GM19023 (cell line): ENCODE data around the gene PHLDA1.
A peak's percentile ranks its signal among the peaks of the same experiment; 100 is the strongest.
"Not testable (repeated sequence)": the region's sequence is repeated elsewhere in the genome, so short reads cannot be mapped to it uniquely, and the experiment has no call there.

Source experiments
- ATAC-seq: cut with Tn5 transposase; IDR thresholded peaks from one replicate; pipeline ENCODE4 v1.9.1; 2021; ENCODE audit warnings: mild to moderate bottlenecking, moderate library complexity; ENCODE audit not compliant: unreplicated experiment

PHLDA1 gene

DNA sequence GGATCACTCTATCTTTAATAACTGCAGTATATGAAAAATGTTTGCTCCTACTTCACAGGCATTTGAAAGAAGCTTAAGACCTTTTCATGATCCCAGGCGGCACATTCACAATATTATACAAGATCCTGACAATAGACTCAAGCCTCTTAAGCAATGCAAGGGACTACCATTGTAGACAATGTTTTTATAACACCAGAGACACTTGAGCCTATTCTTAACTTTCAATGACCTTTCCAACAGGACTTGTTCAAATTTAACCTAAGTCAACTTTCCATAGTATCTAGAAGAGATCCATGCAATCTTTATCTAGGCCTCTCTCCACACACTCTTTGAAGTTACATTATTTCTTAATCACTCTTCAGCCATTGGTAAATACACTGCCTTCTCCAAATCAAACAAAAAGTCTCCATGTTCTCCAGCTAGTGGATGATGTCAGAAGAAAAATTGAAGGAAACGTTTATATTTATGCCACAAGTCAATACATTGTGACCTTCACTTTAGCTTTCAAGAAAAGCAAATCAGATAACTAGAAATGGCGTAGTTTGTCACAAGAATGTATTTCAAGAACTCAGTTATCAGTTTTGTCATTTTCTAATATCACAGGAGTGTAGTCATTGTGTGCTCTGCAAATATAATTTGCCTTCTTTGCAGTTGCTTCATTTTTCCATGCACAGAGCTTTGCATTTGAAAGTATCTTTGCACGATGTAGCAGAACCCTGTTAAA is 41.2 kb downstream of the PHLDA1 start:
- no peak for ATAC-seq

DNA sequence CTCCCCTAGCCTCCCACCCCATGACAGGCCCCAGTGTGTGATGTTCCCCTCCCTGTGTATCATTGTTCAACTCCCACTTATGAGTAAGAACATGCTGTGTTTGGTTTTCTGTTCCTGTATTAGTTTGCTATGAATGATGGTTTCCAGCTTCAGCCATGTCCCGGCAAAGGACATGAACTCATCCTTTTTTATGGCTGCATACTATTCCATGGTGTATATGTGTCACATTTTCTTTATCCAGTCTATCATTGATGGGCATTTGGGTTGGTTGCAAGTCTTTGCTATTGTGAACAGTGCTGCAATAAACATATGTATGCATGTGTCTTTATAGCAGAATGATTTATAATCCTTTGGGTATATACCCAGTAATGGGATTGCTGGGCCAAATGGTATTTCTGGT is 43.9 kb downstream of the PHLDA1 start:
- ATAC-seq, result not testable (repeated sequence)

DNA sequence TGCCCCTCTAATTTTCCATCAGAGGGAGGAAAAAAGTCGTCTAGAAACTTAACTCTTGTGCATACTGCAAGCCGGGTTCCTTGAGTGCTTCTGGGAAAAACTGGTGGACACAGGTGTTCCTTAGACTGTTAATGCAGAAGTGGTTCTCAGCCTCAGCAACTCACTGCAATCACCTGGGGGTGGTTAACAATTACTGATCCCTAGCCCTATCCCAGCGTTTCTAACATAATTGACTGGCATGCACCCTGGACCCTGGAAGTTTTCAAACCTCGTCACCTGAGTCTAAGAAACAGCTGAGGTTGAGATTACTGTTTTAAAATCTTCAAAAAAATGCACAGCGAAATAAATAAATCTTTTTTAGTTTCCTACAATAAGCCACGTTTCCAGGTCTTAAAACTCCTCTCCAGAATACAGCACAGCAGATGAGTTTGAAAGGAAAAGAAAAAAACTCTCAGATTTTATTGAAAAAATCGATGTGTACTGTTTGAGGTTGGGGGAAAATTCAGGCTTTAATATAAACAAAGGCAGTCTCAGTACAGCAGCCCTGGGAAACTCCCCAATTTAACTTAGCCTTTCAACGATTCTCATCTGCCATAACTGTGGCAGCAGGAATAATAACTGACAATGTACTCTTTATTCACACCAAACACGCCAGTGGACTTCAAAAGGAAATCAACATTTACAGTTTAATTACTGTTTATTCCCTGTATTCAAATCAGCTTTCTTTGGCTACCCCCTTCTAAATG is 45.4 kb downstream of the PHLDA1 start:
- ATAC-seq, result no peak

GRCh38 chr12:75985566-75985965 is 46.0 kb downstream of the PHLDA1 start:
- no peak for ATAC-seq

- no peak for ATAC-seq
Measured at GRCh38 chr12:75984577-75985182, 46.9 kb downstream of the PHLDA1 start.

- ATAC-seq, result not testable (repeated sequence)
Measured at GRCh38 chr12:75983851-75984250, 47.7 kb downstream of the PHLDA1 start.

GRCh38 chr12:75982979-75983660 is 48.5 kb downstream of the PHLDA1 start:
- ATAC-seq, result no peak

DNA sequence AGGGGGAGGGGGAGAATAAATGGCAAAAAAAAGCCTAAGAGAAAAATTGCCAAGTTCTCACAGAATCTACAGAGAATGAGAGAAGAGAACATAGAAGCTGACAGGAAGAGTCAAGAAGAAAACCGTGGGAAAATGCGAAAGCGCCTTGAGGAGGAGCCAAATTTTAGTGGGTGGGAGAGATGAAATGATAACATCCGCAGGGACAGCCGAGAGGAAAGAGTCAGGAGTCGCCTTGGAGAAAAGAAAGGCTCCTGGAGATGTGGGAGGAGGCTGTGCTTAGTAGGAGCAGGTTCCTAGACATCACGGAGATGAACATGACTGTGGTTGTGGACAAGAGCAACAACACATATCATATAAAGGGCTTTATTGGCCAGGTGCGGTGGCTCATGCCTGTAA is 49.4 kb downstream of the PHLDA1 start:
- ATAC-seq, result no peak

GRCh38 chr12:75981247-75982168 is 50.1 kb downstream of the PHLDA1 start:
- no peak for ATAC-seq

DNA sequence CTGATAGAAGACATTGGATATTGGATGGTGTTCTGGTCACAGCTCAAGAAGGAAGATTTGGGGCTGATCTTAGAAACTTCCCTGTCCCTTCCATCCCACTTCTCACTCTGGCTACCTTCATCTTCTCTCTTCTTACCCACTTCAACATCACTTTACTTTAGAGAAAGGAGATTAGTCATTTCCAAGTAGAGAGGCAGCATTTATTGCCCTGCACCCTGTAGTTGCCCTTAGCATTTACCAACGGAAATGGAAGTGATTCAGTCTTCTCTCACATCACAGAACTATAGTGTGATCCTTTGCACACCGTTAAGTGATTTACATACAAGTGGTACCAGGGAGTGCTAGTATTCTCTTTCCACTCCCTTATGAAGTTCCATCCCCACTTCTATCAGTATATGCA is 52.4 kb downstream of the PHLDA1 start:
- peak; percentile 27 for ATAC-seq

- no peak for ATAC-seq
Measured at GRCh38 chr12:75978677-75979076, 52.9 kb downstream of the PHLDA1 start.

GRCh38 chr12:75977952-75978671 is 53.5 kb downstream of the PHLDA1 start:
- ATAC-seq, result peak; percentile 94

- peak; percentile 4 for ATAC-seq
Measured at GRCh38 chr12:75977590-75977951, 54.0 kb downstream of the PHLDA1 start.

DNA sequence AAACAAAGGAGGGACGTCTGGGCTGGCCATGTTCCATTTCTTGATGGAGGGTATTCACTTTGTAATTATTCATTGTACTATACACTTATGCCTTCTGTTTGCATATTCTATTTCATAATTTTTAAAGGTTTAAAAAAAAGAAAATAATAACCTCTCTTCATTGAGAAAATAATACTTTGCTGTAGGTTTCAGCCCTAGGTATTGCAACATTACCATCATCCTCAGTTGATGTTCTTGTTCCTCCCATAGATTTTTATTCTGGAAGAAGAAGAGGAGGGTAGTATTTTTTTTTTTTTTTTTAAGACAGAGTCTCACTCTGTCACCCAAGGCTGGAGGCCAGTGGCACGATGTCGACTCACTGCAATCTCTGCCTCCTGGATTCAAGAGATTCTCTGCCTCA is 54.7 kb downstream of the PHLDA1 start:
- ATAC-seq, result no peak

GRCh38 chr12:75976113-75976512 is 55.5 kb downstream of the PHLDA1 start:
- no peak for ATAC-seq

- no peak for ATAC-seq
Measured at GRCh38 chr12:75975702-75976101, 55.9 kb downstream of the PHLDA1 start.
